Lung (tissue), 12 donors: ENCODE data around the gene PROSER2. TPM values are rescaled to one million over a fixed set of nuclear protein-coding genes. Genes with fewer than 3 reads are reported as not detected.

Experiments used
- ATAC-seq: fragments of 200-7000 bp; cut with Tn5 transposase; one replicate; pipeline ENCODE4 v1.9.1; 2020; ENCODE audit warnings: moderate number of reproducible peaks; ENCODE audit not compliant: insufficient read depth, low FRiP score
- DNase-seq, 3 donors: peaks; one replicate each; pipeline ENCODE4 v3.0.0-alpha.2; 2013 to 2017
- H3K27ac ChIP-seq, 2 donors: one replicate each; pipeline ENCODE4 v1.5.1; 2013; ENCODE audit warnings: mild to moderate bottlenecking in 2 of 2, moderate library complexity in 2 of 2, control low read depth in 1 of 2, inconsistent platforms in 1 of 2, low read depth in 1 of 2, low read length in 1 of 2
- H3K27me3 ChIP-seq, 3 donors: one replicate each; pipeline ENCODE4 v1.5.1; 2013; ENCODE audit warnings: low read length in 2 of 3; ENCODE audit not compliant: control insufficient read depth in 3 of 3, insufficient read depth in 3 of 3
- H3K36me3 ChIP-seq, 4 donors: one replicate each; pipeline ENCODE4 v1.5.1; 2013; ENCODE audit warnings: low read length in 4 of 4, mild to moderate bottlenecking in 1 of 4, moderate library complexity in 1 of 4; ENCODE audit not compliant: control insufficient read depth in 4 of 4, insufficient read depth in 4 of 4
- H3K4me1 ChIP-seq, 5 donors: one replicate each; pipeline ENCODE4 v1.5.1; 2013; ENCODE audit warnings: low read length in 5 of 5, mild to moderate bottlenecking in 2 of 5, moderate library complexity in 1 of 5; ENCODE audit not compliant: control insufficient read depth in 5 of 5, insufficient read depth in 5 of 5
- H3K4me3 ChIP-seq: one replicate; pipeline ENCODE4 v1.5.1; 2013; ENCODE audit warnings: mild to moderate bottlenecking, control low read depth, moderate library complexity
- H3K9ac ChIP-seq, 2 donors: one replicate each; pipeline ENCODE4 v1.5.1; 2013; ENCODE audit warnings: low read length in 2 of 2, control low read depth in 1 of 2; ENCODE audit not compliant: insufficient read depth in 1 of 2
- H3K9me3 ChIP-seq, 4 donors: one replicate each; pipeline ENCODE4 v1.5.1; 2013; ENCODE audit warnings: low read length in 3 of 4, mild to moderate bottlenecking in 1 of 4, moderate library complexity in 1 of 4; ENCODE audit not compliant: control insufficient read depth in 4 of 4, insufficient read depth in 3 of 4
- CTCF ChIP-seq: IDR thresholded peaks from 2 replicates; pipeline ENCODE4 v1.5.1; 2012; ENCODE audit warnings: mild to moderate bottlenecking; ENCODE audit errors: control extremely low read depth, extremely low read depth
- WGBS, 2 donors: extraction: QIAGEN DNeasy Blood & Tissue Kit; methylation state at CpG; one replicate each; pipeline ENCODE4 v1.1.7; 2013; 5-methylcytosine and 5-hydroxymethylcytosine counted together
- polyA plus RNA-seq, 2 donors: library from polyadenylated mRNA; stranded (reverse); fragments of 200-250 nt; gene quantifications; one replicate each; pipeline ENCODE4 v1.2.1, GENCODE V29; 2013
- total RNA-seq, 2 donors: library from RNA; depleted of rRNA in 1 of 2; stranded (reverse); fragments of >200 nt in 1 of 2; gene quantifications; one replicate each; pipeline ENCODE4 v1.2.1, GENCODE V29; 2014 to 2021
- donor health status: control.
- donor health status: control.
- donor health status: Bipolar disorder and iron deficiency.
- donor health status: healthy.
- donor health status: DM: yes; HTN: yes; CAD: no.

PROSER2 gene
- total and polyA plus RNA-seq, 4 donors: 8.2 to 23.9 (median 10.3) TPM

GRCh38 chr10:11805792-11806191 is 17.4 kb upstream of the PROSER2 start:
- Histone ChIP-seq H3K36me3 (no peaks in the 10 kb centered on the region), H3K4me3 (no peak overlapping the region), H3K27ac (no peak overlapping the region), H3K4me1 (peaks cover 0 to 7% (median 0%) of the 10 kb centered on the region in 5 donors), H3K9ac (no peak overlapping the region), H3K27me3 (no peaks in the 10 kb centered on the region), H3K9me3 (no peaks in the 10 kb centered on the region)
- DNase-seq (no peak), ATAC-seq (no peak)
- TF ChIP-seq CTCF: no peak
- 71 to 91% methylated on average over 4 of the region's 4 CpGs for WGBS, 2 donors

- DNase-seq (no peak), ATAC-seq (no peak)
- Histone ChIP-seq H3K9me3 (no peaks in the 10 kb centered on the region), H3K27me3 (no peaks in the 10 kb centered on the region), H3K36me3 (no peaks in the 10 kb centered on the region), H3K27ac (no peak overlapping the region), H3K9ac (no peak overlapping the region), H3K4me1 (peaks cover 0 to 7% (median 0%) of the 10 kb centered on the region in 5 donors), H3K4me3 (no peak overlapping the region)
- TF ChIP-seq CTCF: no peak
- WGBS, 2 donors: 87 to 93% methylated on average over 6 of the region's 6 CpGs
These were observed 16.4 kb upstream of the PROSER2 start for GRCh38 chr10:11806706-11807105.

GRCh38 chr10:11808808-11809207 is 14.3 kb upstream of the PROSER2 start:
- H3K9ac ChIP-seq: no peak overlapping the region
- H3K9me3 ChIP-seq: no peaks in the 10 kb centered on the region
- no peak overlapping the region for H3K27ac ChIP-seq
- TF ChIP-seq CTCF: no peak
- peaks cover 0 to 7% (median 3%) of the 10 kb centered on the region in 5 donors for H3K4me1 ChIP-seq
- no peak for DNase-seq
- no peak overlapping the region for H3K4me3 ChIP-seq
- 96 to 99% methylated on average over 5 of the region's 5 CpGs for WGBS, 2 donors
- H3K36me3 ChIP-seq: no peaks in the 10 kb centered on the region
- no peak for ATAC-seq
- H3K27me3 ChIP-seq: no peaks in the 10 kb centered on the region

GRCh38 chr10:11810313-11810766 is 12.8 kb upstream of the PROSER2 start:
- Histone ChIP-seq H3K27ac (no peak overlapping the region), H3K9ac (no peak overlapping the region), H3K27me3 (no peaks in the 10 kb centered on the region), H3K9me3 (no peaks in the 10 kb centered on the region), H3K4me1 (peaks cover 0 to 7% (median 3%) of the 10 kb centered on the region in 5 donors), H3K36me3 (no peaks in the 10 kb centered on the region), H3K4me3 (no peak overlapping the region)
- TF ChIP-seq CTCF: no peak
- 47 to 76% methylated on average over 13 of the region's 13 CpGs for WGBS, 2 donors
- ATAC-seq: no peak
- DNase-seq: peak; percentile 69 to 72 (median 69)
